Effector memory CD8-positive, alpha-beta T cell (primary cell): ENCODE results near the gene AGBL4.
"Not testable (repeated sequence)": the region's sequence is repeated elsewhere in the genome, so short reads cannot be mapped to it uniquely, and the experiment has no call there.

Source experiments
- ATAC-seq: fragments of 150-1000 bp; cut with Tn5 transposase; replicated peaks from 2 replicates; pipeline ENCODE4 v1.10.0; 2021; ENCODE audit warnings: mild to moderate bottlenecking, moderate library complexity
- DNase-seq, 3 experiments: peaks; one replicate each; pipeline ENCODE4 v3.0.0; 2021
- H3K27ac Mint-ChIP-seq, 2 donors: one replicate each; pipeline ENCODE4 v1.8.0; 2022; ENCODE audit warnings: mild to moderate bottlenecking in 2 of 2, mixed read lengths in 2 of 2, moderate library complexity in 2 of 2
- H3K27me3 Mint-ChIP-seq, 2 donors: one replicate each; pipeline ENCODE4 v1.8.0; 2022; ENCODE audit warnings: mixed read lengths in 2 of 2
- H3K36me3 Mint-ChIP-seq: one replicate; pipeline ENCODE4 v1.8.0; 2022; ENCODE audit warnings: mild to moderate bottlenecking, moderate library complexity, mixed read lengths; ENCODE audit not compliant: insufficient read depth
- H3K4me1 Mint-ChIP-seq, 2 donors: one replicate each; pipeline ENCODE4 v1.8.0; 2022; ENCODE audit warnings: low read depth in 2 of 2, mixed read lengths in 2 of 2
- H3K4me3 Mint-ChIP-seq, 2 donors: one replicate each; pipeline ENCODE4 v1.8.0; 2022; ENCODE audit warnings: mild to moderate bottlenecking in 2 of 2, mixed read lengths in 2 of 2, moderate library complexity in 2 of 2
- H3K9me3 Mint-ChIP-seq, 2 donors: one replicate each; pipeline ENCODE4 v1.8.0; 2022; ENCODE audit warnings: mixed read lengths in 2 of 2

Gene AGBL4

DNA sequence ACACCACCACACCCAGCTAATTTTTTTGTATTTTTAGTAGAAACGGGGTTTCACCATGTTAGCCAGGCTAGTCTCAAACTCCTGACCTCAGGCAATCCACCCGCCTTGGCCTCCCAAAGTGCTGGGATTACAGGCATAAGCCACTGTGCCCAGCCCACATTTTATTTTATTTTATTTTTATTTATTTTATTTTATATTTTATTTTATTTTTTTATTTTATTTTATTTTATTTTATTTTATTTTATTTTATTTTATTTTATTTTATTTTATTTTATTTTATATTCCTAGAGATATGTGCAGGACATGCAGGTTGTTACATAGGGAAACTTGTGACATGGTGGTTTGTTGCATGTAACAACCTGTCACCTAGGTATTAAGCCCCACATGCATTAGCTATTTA lies 721.4 kb downstream of the AGBL4 start:
- not testable (repeated sequence) for ATAC-seq, H3K27ac Mint-ChIP-seq, DNase-seq, H3K36me3 Mint-ChIP-seq, H3K4me3 Mint-ChIP-seq, H3K27me3 Mint-ChIP-seq, H3K9me3 Mint-ChIP-seq, H3K4me1 Mint-ChIP-seq

DNA sequence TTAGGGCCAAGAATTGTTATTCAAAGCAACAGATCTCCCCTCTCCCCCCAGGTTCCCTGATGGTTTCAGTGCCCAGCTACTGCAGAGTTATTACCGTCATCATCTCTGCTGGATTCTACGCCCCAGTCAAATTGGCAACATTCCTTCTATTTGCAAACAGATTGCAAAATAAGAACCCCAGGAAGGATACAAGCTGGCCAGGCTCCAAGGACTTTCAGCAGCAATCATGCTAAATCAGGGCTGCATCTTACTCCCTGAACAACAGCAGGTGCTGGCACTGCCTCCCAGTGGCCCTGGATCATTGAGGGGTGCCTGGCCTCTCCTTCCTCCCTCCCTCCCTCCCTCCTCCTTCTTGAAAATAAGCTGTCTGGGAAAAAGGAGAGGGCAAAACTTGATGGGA lies 725.5 kb downstream of the AGBL4 start:
- Mint-ChIP-seq H3K27me3 (no peaks in the 10 kb centered on the region), H3K4me3 (no peak overlapping the region), H3K27ac (no peak overlapping the region), H3K9me3 (peaks cover 0 to 7% of the 10 kb centered on the region in 2 donors), H3K4me1 (no peaks in the 10 kb centered on the region), H3K36me3 (no peaks in the 10 kb centered on the region)
- ATAC-seq (no peak), DNase-seq (no peak)

DNA sequence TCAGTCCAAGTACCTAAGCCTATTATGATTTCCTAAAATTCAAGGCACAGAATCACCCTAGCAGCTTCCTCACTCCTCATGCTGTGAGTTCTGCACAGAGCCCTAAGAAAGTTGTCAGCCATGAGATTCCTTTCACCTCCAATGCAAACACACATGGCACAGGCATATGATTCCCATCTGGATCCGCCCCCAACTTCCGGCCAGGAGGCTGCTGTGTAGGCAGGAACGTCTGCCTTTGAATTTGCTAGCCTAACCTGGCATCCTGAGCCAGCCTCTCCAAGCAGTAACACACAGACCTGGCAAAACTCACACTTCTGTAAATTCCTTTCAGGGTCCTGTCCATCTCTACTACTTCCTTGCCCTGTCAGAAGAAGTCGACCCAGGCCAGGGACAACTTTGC lies 726.0 kb downstream of the AGBL4 start:
- peaks cover 0 to 4% of the 10 kb centered on the region in 2 donors for H3K9me3 Mint-ChIP-seq
- no peak overlapping the region for H3K27ac Mint-ChIP-seq
- H3K36me3 Mint-ChIP-seq: no peaks in the 10 kb centered on the region
- H3K4me3 Mint-ChIP-seq: no peak overlapping the region
- ATAC-seq (no peak), DNase-seq (no peak)
- no peaks in the 10 kb centered on the region for H3K27me3 Mint-ChIP-seq
- no peaks in the 10 kb centered on the region for H3K4me1 Mint-ChIP-seq

DNA sequence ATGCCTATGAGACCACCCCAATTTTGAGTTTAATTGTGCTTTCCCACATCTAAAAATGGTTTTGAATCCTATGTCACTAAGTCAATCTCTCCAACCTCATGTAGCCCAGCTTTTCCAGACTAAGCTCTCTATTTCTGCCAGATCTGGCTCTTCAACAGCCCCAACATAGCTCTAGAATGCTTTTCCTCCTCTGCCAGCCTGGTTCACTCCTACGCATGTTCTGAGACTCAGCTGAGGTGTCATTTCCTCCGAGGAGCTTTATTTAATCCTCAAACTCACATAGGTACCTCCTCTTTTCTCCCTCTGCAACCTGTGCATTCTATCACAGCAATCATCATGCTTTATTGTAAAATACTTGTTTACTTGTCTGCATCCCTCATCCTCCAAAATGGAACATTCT lies 729.2 kb downstream of the AGBL4 start:
- H3K36me3 Mint-ChIP-seq: no peaks in the 10 kb centered on the region
- DNase-seq (no peak), ATAC-seq (no peak)
- no peaks in the 10 kb centered on the region for H3K4me1 Mint-ChIP-seq
- no peak overlapping the region for H3K4me3 Mint-ChIP-seq
- no peaks in the 10 kb centered on the region for H3K27me3 Mint-ChIP-seq
- H3K9me3 Mint-ChIP-seq: no peaks in the 10 kb centered on the region
- no peak overlapping the region for H3K27ac Mint-ChIP-seq

DNA sequence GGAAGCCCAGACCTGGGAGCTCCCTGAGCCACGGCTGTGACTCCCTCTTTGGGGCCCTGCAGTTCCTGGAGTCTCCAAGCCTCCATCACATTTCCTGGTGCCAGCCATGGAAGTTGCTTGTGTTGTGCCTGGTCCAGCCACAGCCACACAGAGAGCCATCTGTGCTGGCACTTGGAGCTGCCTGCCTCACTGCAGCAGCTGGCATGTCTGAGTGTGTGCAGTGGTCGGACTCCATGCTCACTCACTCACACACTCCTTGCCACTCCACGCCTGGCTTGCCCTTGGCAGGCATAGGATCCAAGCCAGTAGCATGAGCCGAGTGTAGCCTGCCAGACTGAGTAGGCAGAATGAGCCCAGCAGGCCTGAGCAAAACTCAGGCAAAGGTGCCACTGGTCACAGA lies 730.7 kb downstream of the AGBL4 start:
- Mint-ChIP-seq H3K9me3 (no peaks in the 10 kb centered on the region), H3K27me3 (no peaks in the 10 kb centered on the region), H3K27ac (no peak overlapping the region), H3K4me1 (no peaks in the 10 kb centered on the region), H3K4me3 (no peak overlapping the region), H3K36me3 (no peaks in the 10 kb centered on the region)
- no peak for DNase-seq
- no peak for ATAC-seq

DNA sequence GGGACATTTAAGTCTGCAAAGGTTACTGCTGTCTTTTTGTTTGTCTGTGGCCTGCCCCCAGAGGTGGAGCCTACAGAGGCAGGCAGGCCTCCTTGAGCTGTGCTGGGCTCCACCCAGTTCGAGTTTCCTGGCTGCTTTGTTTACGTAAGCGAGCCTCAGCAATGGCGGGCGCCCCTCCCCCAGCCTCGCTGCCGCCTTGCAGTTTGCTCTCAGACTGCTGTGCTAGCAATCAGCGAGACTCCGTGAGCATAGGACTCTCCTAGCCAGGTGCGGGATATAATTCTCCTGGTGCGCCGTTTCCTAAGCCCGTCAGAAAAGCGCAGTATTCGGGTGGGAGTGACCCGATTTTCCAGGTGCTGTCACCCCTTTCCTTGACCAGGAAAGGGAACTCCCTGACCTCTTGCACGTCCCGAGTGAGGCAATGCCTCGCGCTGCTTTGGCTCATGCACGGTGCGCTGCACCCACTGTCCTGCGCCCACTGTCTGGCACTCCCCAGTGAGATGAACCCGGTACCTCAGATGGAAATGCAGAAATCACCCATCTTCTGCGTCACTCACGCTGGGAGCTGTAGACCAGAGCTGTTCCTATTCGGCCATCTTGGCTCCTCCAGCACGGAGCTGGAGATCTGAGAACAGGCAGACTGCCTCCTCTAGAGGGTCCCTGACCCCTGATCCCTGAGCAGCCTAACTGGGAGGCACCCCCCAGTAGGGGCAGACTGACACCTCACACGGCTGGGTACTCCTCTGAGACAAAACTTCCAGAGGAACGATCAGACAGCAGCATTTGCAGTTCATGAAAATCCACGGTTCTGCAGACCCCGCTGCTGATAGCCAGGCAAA lies 766.3 kb downstream of the AGBL4 start:
- ATAC-seq, H3K36me3 Mint-ChIP-seq, H3K27me3 Mint-ChIP-seq, H3K4me1 Mint-ChIP-seq: not testable (repeated sequence)
- Mint-ChIP-seq H3K4me3 (peak overlapping the region in 1 of 2 donors; percentile 19), H3K27ac (peak overlapping the region in 1 of 2 donors; percentile 35), H3K9me3 (peaks cover 7 to 10% of the 10 kb centered on the region in 2 donors)
- peak in 2 of 3 experiments; percentile 1 to 4 for DNase-seq

DNA sequence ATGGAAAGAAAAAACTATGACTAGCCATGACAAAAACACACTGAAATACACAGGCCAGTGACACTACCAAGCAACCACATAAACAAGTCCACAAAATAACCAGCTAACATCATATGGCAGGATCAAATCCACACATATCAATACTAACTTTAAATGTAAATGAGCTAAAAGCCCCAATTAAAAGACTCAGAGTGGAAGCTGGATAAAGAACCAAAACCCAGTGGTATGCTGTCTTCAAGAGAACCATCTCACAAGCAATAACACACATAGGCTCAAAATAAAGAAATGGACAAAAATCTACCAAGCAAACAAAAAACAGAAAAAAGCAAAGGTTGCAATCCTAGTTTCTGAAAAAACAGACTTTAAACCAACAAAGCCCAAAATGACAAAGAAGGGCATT lies 770.8 kb downstream of the AGBL4 start:
- no peak overlapping the region for H3K4me3 Mint-ChIP-seq
- ATAC-seq (no peak), DNase-seq (no peak)
- peaks cover 15 to 16% of the 10 kb centered on the region in 2 donors for H3K9me3 Mint-ChIP-seq
- no peaks in the 10 kb centered on the region for H3K36me3 Mint-ChIP-seq
- H3K27me3 Mint-ChIP-seq: peaks cover 0 to 7% of the 10 kb centered on the region in 2 donors
- no peaks in the 10 kb centered on the region for H3K4me1 Mint-ChIP-seq
- H3K27ac Mint-ChIP-seq: no peak overlapping the region

DNA sequence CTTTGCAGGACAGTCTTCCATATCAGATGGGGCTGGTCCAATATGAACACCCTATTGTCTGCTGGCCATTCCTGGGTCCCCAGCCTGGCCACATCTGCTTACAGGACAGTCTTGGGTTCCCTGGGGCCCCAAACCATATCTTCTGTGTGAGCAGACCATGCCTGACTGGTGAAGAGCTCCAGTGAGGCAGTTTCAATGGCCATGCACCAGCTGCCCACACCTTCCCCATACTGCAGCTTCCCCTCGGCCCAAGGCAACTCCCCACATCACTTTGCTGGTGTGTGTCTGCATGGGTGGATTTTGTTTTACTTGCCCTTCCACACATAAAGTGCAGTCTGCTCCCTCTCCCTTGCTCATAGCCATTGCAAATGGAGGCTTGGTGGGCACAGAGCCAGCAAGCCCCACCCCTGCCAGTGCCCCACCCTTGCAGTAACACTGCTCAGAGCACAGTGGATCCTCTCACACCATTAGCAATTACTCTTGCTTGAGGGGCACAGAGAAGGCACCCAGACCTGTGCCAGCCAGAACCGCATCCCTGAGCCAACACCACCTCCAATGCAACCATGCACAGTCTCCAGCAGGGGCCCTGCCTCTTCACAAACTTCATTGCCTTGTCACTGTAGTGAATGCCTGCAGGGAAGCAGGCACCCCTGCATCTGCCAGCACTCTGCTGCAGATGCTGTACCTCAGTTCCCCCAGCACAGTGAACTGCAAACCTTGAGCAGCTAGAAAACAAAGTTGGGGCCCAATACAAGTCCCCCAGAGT lies 772.6 kb downstream of the AGBL4 start:
- no peaks in the 10 kb centered on the region for H3K36me3 Mint-ChIP-seq
- DNase-seq (no peak), ATAC-seq (no peak)
- H3K27ac Mint-ChIP-seq: no peak overlapping the region
- H3K9me3 Mint-ChIP-seq: peaks cover 15 to 16% of the 10 kb centered on the region in 2 donors
- H3K4me1 Mint-ChIP-seq: no peaks in the 10 kb centered on the region
- H3K27me3 Mint-ChIP-seq: peaks cover 0 to 7% of the 10 kb centered on the region in 2 donors
- no peak overlapping the region for H3K4me3 Mint-ChIP-seq

DNA sequence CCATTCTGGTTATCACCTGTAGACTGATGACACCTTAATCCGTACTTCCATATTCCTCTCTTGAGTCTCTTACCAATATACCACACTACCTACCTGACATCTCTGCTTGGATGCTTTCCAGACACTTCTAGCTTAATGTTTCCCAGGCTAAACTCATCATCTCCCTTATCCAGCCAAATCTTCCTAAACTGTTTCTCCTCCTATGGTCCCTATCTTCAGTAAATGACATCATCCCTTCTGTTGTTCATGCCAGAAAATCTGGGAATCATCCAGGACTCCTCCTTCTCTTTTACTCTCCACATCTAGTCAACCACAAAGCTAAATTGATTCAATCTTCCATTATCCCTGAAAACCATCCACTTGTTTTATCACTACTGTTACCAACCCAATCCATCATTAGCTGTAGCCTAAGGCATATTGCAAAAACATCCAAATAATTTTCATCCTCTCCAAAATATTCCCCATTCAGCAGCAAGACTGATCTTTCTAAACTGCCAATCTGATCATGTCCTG lies 783.0 kb downstream of the AGBL4 start:
- no peaks in the 10 kb centered on the region for H3K36me3 Mint-ChIP-seq
- DNase-seq: no peak
- H3K27ac Mint-ChIP-seq: no peak overlapping the region
- no peaks in the 10 kb centered on the region for H3K27me3 Mint-ChIP-seq
- H3K4me1 Mint-ChIP-seq: no peaks in the 10 kb centered on the region
- no peak overlapping the region for H3K4me3 Mint-ChIP-seq
- peaks cover 4 to 8% of the 10 kb centered on the region in 2 donors for H3K9me3 Mint-ChIP-seq
- ATAC-seq: no peak

DNA sequence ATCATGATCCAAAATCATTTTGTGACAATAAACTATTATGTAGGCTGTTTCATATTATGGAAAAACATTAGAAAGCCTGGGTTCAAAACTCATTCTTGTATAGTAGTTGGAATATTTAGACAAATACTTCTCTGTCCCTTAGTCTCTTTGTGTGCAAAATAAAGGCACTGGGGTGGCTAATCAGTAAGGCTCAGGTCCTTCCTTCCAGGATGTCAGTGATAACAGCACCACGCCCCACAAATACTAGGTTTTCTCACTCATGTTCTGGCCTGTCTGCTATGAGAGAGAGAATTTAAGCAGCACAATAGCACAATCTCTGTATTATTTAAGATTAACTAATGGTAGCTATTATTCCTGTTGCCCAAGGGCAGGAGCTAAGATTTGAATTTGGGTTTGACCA lies 788.8 kb downstream of the AGBL4 start:
- ATAC-seq: no peak
- no peak overlapping the region for H3K4me3 Mint-ChIP-seq
- no peaks in the 10 kb centered on the region for H3K4me1 Mint-ChIP-seq
- no peaks in the 10 kb centered on the region for H3K27me3 Mint-ChIP-seq
- H3K36me3 Mint-ChIP-seq: no peaks in the 10 kb centered on the region
- DNase-seq: no peak
- H3K9me3 Mint-ChIP-seq: peaks cover 4 to 8% of the 10 kb centered on the region in 2 donors
- no peak overlapping the region for H3K27ac Mint-ChIP-seq

DNA sequence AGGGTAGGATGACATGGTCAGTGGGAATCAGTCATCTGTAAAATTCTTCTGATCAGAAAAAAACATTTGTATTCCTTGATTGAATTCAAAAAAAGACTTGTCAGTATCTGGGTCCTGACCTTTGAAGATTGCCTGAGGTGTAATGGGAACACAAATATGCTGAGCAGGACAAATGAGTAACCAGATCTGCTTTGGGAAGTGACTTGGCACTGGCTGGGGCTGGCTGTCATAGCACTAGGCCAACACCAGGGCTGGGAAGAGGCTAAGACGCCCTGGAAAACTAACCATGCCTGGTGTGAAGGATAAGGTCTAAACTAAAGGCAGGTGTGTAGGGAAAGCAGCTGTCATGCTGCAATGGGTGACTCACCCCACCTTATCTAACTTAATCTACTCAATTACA lies 794.2 kb downstream of the AGBL4 start:
- Mint-ChIP-seq H3K4me3 (no peak overlapping the region), H3K27ac (no peak overlapping the region), H3K9me3 (no peaks in the 10 kb centered on the region), H3K27me3 (no peaks in the 10 kb centered on the region), H3K36me3 (no peaks in the 10 kb centered on the region), H3K4me1 (no peaks in the 10 kb centered on the region)
- DNase-seq (no peak), ATAC-seq (no peak)

DNA sequence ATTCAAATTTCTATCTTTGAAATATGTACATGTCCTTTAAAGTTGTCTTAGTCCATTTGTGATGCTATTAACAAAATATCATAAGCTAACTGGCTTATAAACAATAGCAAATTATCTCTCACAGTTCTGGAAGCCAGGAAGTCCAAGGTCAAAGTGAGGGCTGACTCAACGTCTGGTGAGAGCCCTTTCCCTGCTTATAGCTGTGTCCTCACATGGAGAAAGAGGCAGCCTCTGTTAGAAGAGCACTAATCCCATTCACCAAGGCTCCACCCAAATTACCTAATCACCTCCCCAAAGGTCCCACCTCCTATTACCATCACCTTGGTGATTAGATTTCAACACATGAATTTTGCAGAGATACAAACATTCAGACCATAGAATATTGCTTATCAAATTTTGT lies 797.0 kb downstream of the AGBL4 start:
- no peaks in the 10 kb centered on the region for H3K9me3 Mint-ChIP-seq
- H3K4me1 Mint-ChIP-seq: no peaks in the 10 kb centered on the region
- DNase-seq (no peak), ATAC-seq (no peak)
- H3K27me3 Mint-ChIP-seq: no peaks in the 10 kb centered on the region
- H3K4me3 Mint-ChIP-seq: no peak overlapping the region
- H3K36me3 Mint-ChIP-seq: no peaks in the 10 kb centered on the region
- no peak overlapping the region for H3K27ac Mint-ChIP-seq

DNA sequence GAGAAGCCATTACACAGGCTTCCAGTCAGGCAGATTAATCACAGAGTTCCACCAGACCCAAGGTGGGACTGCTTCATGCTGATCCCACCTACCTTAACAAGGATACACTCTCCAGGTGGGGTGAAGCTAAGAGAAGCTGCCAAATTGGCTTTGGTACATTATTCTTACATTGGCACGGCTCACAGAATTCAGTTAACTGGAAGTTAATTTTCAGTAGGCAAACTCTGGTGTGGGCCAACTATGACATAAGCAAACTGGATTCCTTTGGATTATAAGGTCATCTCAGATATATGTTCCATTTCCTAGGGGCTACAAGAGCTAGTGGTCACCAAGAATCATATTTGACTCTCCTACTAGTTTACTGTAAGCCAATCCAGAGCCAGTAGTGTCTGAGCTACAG lies 798.3 kb downstream of the AGBL4 start:
- H3K27me3 Mint-ChIP-seq: no peaks in the 10 kb centered on the region
- no peak overlapping the region for H3K27ac Mint-ChIP-seq
- H3K9me3 Mint-ChIP-seq: no peaks in the 10 kb centered on the region

DNA sequence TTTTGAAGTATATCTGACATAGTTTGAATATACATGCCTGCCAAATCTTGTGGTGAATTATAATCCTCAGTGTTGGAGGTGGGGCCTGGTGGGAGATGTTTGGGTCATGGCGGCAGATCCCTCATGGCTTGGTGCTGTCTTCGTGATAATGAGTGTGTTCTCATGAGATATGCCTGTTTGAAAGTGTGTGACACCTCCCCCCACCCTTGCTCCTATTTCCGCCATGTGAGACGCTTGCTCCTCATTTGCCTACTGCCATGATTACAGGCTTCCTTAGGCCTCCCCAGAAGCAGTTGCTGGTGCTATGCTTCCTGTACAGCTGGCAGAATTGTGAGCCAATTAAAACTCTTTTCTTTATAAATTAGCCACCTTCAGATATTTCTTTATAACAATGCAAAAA lies 810.5 kb downstream of the AGBL4 start:
- H3K4me1 Mint-ChIP-seq: no peaks in the 10 kb centered on the region
- no peaks in the 10 kb centered on the region for H3K36me3 Mint-ChIP-seq
- peaks cover 0 to 6% of the 10 kb centered on the region in 2 donors for H3K27me3 Mint-ChIP-seq
- ATAC-seq: no peak
- H3K4me3 Mint-ChIP-seq: no peak overlapping the region
- no peak for DNase-seq
- H3K9me3 Mint-ChIP-seq: no peaks in the 10 kb centered on the region
- H3K27ac Mint-ChIP-seq: no peak overlapping the region

More for the DNA sequence above, 798.3 kb downstream of the AGBL4 start:
- DNase-seq (no peak), ATAC-seq (no peak)
- H3K4me3 Mint-ChIP-seq: no peak overlapping the region
- H3K36me3 Mint-ChIP-seq: no peaks in the 10 kb centered on the region
- H3K4me1 Mint-ChIP-seq: no peaks in the 10 kb centered on the region
